Lower leg skin (tissue), 3 donors: Measurements from ENCODE around the gene HHIP.

Experiments used
- POLR2A ChIP-seq, 2 donors: fragments of 450-650 bp; IDR thresholded peaks; one replicate each; pipeline ENCODE4 v1.6.1; 2016 to 2017; ENCODE audit warnings: antibody characterized with exemption in 2 of 2, mild to moderate bottlenecking in 1 of 2, moderate library complexity in 1 of 2
- TF ChIP-seq, protein P1 (sequence below), 3 donors: fragments of 450-650 bp; IDR thresholded peaks; one replicate each; pipeline ENCODE4 v1.5.1; 2016; ENCODE audit warnings: antibody characterized with exemption in 3 of 3, mild to moderate bottlenecking in 3 of 3, moderate library complexity in 2 of 3

GRCh38 chr4:144634978-144635747, 10.8 kb upstream of the HHIP start:
- TF ChIP-seq, protein P1, sequence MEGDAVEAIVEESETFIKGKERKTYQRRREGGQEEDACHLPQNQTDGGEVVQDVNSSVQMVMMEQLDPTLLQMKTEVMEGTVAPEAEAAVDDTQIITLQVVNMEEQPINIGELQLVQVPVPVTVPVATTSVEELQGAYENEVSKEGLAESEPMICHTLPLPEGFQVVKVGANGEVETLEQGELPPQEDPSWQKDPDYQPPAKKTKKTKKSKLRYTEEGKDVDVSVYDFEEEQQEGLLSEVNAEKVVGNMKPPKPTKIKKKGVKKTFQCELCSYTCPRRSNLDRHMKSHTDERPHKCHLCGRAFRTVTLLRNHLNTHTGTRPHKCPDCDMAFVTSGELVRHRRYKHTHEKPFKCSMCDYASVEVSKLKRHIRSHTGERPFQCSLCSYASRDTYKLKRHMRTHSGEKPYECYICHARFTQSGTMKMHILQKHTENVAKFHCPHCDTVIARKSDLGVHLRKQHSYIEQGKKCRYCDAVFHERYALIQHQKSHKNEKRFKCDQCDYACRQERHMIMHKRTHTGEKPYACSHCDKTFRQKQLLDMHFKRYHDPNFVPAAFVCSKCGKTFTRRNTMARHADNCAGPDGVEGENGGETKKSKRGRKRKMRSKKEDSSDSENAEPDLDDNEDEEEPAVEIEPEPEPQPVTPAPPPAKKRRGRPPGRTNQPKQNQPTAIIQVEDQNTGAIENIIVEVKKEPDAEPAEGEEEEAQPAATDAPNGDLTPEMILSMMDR (IDR thresholded peaks at IDR 0.05): no peak
- no peak for TF ChIP-seq POLR2A (IDR thresholded peaks at IDR 0.05)
